ENCODE measurements around the gene OR5AU1.
A peak's percentile ranks its signal among the peaks of the same experiment; 100 is the strongest.

The OR5AU1 gene

DNA sequence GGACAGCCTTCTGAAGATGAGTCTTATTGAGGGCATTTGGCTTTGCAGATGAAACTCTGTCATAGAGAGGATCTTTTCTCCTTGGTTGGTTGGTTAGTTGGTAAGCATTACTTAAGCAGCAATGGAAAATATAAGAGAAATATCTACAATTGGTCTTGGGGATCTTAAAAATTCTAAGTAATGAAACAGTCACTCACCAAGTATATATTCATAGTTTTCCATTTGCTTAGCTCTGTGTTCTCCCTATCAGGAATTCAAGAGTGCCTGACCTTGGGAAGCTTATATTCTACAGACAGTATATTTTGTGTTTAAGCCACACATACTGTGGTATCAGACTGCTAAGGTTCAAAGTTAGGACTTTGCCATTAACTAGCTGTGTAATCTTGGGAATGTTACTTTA, at the start of gene OR5AU1:
TSS of gene OR5AU1 (minus strand) at position 101 of the 400 bp plus-strand sequence. CDS start 191 bp downstream, outside the sequence.
- no peak for DNase-seq

DNA sequence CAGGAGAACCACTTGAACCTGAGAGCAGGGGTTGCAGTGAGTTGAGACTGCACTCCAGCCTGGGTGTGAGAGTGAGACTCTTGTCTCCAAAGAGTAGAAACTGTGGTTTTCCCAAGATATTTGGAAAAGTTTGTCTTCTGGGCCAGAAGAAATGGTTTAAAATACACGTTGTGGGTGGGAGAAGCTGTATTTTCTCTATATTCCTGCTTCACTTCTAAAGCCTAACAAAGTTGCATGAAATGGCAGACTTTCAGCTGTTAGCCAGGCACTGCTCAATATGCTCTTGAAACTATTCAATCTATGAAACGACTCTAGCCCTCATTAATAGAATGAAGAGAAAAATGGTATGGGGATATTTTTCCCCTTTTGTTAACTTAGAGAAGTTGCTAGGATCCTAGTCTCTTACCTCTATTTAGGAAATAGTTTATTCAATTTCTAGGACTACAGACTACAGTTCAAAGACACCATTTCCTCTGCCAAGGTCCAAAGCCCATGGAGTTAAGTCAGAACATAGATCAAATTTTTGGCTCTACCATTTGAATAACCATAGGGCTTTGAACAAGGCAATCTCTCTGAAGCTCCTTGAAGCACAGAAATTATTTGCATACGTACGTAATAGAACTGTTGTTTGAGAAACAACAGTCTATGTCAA, 49.3 kb upstream of the OR5AU1 start:
- DNase-seq = no peak

GRCh38 chr14:21204167-21205025, 48.5 kb upstream of the OR5AU1 start:
- no peak for DNase-seq

DNA sequence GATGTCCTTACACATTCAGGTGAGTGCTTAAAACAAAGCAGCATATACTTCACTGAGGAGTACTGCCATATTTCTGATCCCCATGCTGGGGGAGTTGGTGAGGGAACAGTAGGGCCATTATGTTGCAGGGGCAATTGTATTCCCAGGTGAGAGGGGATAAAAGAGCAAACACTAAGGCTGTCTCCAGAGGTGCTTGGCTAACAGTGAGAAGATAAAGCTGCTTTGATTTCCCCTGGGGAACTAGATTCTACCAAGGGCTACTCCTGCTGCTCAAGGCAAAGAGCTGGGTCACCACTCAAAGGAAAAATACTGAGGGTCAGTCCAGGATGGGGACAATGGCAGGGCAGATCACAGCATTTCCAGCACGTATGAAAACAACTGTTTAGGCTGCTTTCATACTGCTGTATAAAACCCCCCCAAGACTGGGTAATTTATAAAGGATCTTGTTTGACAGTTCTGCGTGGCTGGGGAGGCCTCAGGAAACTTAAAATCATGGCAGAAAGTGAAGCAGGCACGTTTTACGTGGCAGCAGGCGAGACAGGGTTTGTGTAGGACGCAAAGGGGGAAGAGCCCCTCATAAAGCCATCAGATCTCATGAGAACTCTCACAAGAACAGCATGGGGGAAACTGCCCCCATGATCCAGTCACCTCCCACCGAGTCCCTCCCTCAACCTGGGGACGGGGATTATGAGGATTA, 47.8 kb upstream of the OR5AU1 start:
- no peak for DNase-seq

- DNase-seq = peak; percentile 14
These were observed 46.8 kb upstream of the OR5AU1 start for GRCh38 chr14:21202463-21203358.

DNA sequence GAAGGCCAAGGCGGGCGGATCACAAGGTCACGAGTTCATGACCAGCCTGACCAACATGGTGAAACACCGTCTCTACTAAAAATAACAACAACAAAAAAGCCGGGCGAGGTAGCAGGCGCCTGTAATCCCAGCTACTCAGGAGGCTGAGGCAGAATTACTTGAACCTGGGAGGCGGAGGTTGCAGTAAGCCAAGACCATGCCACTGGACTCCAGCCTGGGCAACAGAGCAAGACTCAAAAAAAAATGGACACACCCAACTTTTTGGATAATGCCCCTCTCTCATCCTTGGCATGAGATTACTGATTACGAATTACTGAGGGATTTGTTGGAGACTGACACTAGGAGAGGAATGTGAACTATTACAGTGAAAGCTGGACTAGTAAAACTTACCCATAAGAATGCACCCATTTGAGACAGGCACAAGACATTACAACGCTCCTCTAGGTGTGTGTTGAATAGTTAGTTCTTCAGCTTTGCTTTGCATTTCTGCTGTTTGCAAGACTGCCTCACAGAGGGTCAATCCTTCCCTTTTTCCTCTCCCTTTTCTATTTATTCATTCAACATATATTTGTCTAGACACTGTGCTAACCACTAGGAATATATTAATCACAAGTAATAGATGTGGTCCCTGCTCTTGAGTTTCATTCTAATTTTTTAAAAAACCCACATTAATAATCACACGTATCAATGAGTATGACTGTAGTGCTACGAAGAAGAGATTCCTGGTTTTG, 46.0 kb upstream of the OR5AU1 start:
- DNase-seq = no peak

DNA sequence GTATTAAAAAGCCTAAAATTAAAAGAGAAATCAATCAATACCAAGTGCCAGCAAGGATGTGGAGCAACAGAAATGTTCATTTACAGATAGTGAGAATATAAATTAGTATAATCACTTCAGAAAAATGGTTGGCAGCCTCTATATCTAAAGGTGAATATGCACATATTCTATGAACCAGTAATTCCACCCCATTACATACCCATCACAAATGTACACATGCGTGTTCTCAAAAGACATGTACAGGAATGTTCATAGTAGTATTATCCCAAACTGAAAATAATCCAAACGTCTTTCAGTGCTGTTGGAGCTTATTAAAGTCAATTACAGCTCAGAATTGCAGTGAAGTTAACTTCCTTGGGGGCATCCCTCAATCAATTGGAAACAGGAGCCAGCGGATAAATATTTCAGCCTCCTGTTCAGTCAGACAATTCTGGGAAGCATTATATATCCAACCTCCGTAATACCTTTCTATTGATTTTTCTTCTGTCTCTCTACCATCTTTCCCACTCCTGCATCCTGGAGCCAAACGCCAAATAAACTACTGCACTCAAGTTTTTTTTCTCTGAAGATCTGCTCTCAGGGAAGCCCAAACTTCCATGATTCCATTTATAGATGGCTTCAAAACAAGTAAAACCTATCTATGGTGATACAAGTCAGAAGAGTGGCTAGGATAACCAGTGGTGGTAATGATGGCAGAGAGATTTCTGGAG, 45.0 kb upstream of the OR5AU1 start:
- DNase-seq = no peak

DNA sequence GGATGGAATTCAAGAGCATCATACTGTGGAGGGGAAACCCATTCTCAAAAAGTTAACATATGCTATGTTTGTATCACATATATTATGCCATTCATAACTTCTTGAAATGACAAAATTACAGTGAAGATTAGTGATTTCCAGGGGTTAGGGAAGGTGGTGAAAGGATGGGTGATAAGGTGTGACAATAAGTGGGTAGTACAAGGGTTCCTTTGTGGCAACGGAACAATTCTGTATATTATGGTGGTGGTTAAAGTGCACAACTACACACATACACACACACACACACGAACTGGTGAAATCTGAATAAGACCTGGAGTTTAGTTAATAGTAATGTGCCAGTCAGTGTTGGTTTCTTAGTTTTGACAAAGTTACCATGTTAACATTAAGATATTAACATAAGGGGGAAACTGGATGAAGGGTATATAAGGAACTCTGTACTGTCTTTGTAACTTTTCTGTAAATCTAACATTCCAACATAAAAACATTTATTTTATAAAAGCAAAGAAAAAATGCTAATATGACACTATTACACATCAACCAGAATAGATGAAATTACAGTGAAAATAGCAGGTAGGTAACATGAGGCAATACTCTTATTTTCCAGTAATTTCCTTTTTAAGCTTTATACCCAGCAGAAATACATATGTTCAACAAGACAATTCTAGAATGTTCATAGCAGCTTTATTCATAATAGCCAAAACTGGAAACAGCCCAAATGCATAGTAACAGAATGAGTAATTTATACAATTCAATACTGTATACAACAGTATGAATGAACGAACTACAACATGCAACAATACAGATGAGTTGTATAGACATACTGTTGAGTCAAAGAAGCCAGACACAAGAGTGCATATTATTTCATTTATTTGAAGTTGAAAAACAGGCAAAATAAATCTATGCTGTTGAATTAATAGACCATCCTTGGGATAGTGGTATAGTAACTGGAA, 44.0 kb upstream of the OR5AU1 start:
- DNase-seq = no peak

DNA sequence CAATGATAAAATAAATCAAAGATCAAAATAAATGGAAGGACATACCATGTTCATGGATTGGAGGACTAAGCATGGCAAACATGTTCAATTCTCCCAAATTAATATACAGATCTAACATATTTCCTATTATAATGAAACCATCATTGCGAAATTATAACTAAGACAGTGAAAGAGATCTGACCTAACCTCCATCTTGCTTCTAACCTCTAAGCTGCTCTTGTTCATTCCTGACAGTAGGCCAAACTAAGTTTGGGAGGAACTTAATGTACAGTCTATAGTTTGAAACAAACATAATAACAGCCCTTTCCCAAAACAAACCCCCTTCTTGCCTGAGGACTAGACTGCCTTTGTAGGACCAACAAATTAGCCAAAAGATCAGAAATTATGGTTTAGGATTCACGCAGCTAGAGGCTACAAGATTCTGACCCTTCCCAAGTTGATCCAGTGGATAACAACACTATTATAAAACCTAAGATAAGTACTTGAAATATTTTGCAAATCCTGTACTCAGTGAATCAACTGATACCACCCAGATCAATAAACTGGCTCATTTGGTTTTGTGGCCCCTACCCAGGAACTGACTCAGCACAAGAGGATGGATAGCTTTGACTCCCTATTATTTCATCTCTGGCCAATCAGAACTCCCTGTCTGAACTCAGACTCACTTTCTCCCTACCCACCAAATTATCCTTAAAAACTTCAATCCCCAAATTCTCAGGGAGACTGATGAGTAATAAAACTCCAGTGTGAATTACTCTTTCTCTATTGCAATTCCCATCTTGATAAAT, 41.7 kb upstream of the OR5AU1 start:
- DNase-seq = peak; percentile 37

DNA sequence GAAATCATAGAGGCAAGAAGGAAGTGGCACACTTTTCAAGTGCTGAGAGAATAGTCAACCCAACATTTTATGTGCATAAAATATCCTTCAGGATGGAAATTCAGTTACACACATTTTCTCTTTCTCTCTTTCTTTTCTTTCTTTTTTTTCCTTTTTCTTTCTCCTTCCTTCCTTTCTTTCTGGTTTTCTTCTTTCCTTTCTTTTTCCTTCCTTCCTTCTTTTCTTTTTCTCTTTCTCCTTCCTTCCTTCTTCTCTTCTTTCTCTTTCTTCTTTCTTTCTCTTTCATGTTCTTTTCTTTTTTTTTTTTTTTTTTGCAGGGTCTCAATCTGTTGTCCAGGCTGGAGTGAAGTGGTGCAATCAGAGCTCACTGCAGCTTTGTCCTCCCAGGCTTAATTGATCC, 38.7 kb upstream of the OR5AU1 start:
- no peak for DNase-seq

DNA sequence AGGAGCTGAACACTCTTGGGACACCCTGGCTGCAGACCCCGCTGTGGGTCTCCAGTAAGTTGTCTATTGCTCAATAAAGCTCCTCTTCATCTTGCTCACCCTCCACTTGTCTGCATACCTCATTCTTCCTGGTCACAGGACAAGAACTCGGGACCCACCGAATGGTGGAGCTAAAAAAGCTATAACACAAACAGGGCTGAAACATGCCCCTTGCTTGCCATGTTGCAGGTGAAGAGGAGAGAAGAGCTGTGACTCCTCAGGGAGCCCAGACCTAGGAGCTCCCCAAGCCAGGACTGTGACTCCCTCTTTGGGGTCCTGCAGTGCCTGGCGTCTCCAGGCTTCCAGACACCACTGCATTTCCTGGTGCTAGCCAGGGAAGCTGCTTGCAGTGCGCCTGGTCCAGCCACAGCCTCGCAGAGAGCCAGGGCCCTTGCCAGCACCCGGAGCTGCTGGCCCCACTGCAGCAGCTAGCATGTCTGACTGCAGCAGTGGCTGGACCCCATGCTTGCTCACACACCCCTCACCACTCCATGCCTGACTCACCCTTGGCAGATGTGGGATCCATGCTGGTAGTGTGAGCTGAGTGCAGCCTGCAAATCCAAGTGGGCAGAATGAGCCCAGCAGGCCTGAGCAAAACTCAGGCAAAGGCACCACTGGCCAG, 37.1 kb upstream of the OR5AU1 start:
- no peak for DNase-seq

GRCh38 chr14:21192447-21192822, 36.6 kb upstream of the OR5AU1 start:
- DNase-seq = no peak

DNA sequence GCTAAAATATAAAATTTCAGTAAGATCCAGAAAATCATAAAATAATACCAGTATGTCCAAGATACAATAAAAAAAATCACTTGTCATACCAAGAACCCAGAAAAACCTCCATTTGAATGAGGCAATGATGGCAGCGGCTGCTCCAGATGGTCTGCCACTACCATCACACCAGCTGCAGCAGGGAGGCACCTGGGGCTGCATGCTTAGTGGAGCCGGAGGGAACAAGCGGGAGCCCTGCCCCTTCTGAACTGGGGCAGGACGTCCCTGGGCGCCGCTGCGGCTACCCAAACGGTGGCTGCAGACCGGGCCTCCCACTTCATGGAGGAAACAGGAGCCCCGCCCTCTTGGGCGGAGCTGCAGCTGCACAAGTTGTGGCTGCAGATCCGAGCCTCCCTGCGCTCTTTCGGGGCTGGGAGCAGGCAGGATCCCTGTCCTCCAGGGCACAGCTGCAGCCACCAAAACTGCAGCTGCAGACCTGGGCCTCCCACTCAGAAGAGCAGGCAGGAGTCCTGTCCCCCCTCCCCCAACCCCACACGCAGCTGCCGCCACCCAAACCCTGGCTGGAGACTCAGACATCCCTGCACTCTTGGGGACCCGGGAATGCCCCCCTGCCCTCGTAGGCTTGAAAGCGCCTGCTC, 36.1 kb upstream of the OR5AU1 start:
- peak; percentile 50 for DNase-seq

- no peak for DNase-seq
These were observed 35.5 kb upstream of the OR5AU1 start for GRCh38 chr14:21191261-21191808.

- DNase-seq = no peak
These were observed 29.6 kb upstream of the OR5AU1 start for GRCh38 chr14:21185491-21185890.

DNA sequence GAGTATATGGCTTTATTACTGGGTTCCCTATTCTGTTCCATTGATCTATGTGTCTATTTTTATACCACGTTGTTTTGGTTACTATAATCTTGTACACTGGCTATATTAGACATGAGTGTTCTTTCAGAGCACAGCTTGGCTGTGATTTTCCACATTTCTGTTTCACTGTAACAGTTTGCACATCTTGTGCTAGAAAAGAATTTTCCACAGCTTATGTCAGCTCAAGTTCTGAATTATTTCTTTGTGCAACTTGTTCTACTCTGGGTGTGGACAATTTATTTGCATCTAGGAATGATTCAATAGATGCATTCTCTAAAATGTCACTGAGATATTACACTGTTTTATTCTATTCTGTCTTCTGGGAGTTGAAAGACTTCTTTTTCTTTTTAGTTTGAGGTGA, 28.4 kb upstream of the OR5AU1 start:
- no peak for DNase-seq

GRCh38 chr14:21182166-21182565, 26.3 kb upstream of the OR5AU1 start:
- no peak for DNase-seq

DNA sequence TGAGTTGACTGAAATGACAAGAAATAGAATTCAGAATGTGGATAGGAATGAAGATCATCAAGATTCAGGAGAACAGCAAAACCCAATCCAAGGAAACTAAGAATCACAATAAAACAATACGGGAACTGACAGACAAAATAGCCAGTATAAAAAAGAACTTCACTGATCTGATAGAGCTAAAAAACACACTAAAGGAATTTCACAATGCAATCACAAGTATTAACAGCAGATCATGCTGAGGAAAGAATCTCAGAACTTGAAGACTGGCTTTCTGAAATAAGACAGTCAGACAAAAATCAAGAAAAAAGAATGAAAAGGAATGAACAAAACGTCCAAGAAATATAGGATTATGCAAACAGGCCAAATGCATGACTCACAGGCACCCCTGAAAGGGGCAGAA, 15.3 kb upstream of the OR5AU1 start:
- DNase-seq = no peak
